T1000 (cell line): ENCODE measurements around the gene CAPN5.

Experiments used
- DNase-seq: peaks from one replicate; lab custom pipeline; 2025; ENCODE audit warnings: mixed read lengths; lab: John Stamatoyannopoulos, UW

Gene CAPN5

GRCh38 chr11:77118971-77119370, 52.2 kb downstream of the CAPN5 start:
- DNase-seq: no peak

GRCh38 chr11:77119531-77119936, 52.8 kb downstream of the CAPN5 start:
- no peak for DNase-seq

GRCh38 chr11:77120571-77120970, 53.8 kb downstream of the CAPN5 start:
- DNase-seq: no peak

GRCh38 chr11:77121096-77121640, 54.4 kb downstream of the CAPN5 start:
- no peak for DNase-seq

GRCh38 chr11:77121876-77122575, 55.3 kb downstream of the CAPN5 start:
- DNase-seq: no peak

- no peak for DNase-seq
Measured at GRCh38 chr11:77122576-77123212, 55.9 kb downstream of the CAPN5 start.

GRCh38 chr11:77123591-77123990, 56.8 kb downstream of the CAPN5 start:
- no peak for DNase-seq

- no peak for DNase-seq
Measured at GRCh38 chr11:77124041-77124440, 57.3 kb downstream of the CAPN5 start.

- no peak for DNase-seq
Measured at GRCh38 chr11:77124488-77124887, 57.7 kb downstream of the CAPN5 start.

GRCh38 chr11:77125191-77125590, 58.4 kb downstream of the CAPN5 start:
- DNase-seq: no peak

- no peak for DNase-seq
Measured at GRCh38 chr11:77125695-77126094, 58.9 kb downstream of the CAPN5 start.

- DNase-seq: no peak
Measured at GRCh38 chr11:77126156-77126775, 59.5 kb downstream of the CAPN5 start.

- no peak for DNase-seq
Measured at GRCh38 chr11:77126861-77127234, 60.1 kb downstream of the CAPN5 start.

GRCh38 chr11:77127235-77127911, 60.6 kb downstream of the CAPN5 start:
- no peak for DNase-seq

GRCh38 chr11:77127920-77128691, 61.3 kb downstream of the CAPN5 start, which contains the start of gene MYO7A:
Gene MYO7A, plus strand, starts transcription at chr11:77128246. Its CDS starts 2,389 bp downstream, at chr11:77130635.
- DNase-seq: no peak

GRCh38 chr11:77129069-77129841, 62.5 kb downstream of the CAPN5 start:
- no peak for DNase-seq

- no peak for DNase-seq
Measured at GRCh38 chr11:77129842-77130756, 63.3 kb downstream of the CAPN5 start.

GRCh38 chr11:77130763-77131513, 64.2 kb downstream of the CAPN5 start:
- no peak for DNase-seq

- DNase-seq: no peak
Measured at GRCh38 chr11:77131560-77131959, 64.8 kb downstream of the CAPN5 start.
